Tibial artery (tissue), 4 donors: ENCODE data around the gene VEGFB.
"Not testable (repeated sequence)": the region's sequence is repeated elsewhere in the genome, so short reads cannot be mapped to it uniquely, and the experiment has no call there.

Source experiments
- DNase-seq, 2 donors: peaks; one replicate each; pipeline ENCODE4 v3.0.0-alpha.2; 2019
- H3K27ac ChIP-seq, 2 donors: fragments of 200-600 bp; sonication (generic) in 1 of 2; 1 replicate in 1 of 2; 2 replicates in 1 of 2; pipeline ENCODE4 v1.5.1; 2018 to 2019; ENCODE audit warnings: mild to moderate bottlenecking in 1 of 2
- H3K27me3 ChIP-seq, 2 donors: fragments of 200-600 bp; sonication (generic) in 1 of 2; one replicate each; pipeline versions ENCODE4 v1.5.1 to v1.6.0; 2016 to 2019
- H3K36me3 ChIP-seq, 3 donors: fragments of 200-600 bp; sonication (generic) in 2 of 3; one replicate each; pipeline ENCODE4 v1.5.1; 2016 to 2019; ENCODE audit warnings: mild to moderate bottlenecking in 2 of 3
- H3K4me1 ChIP-seq, 4 donors: fragments of 200-600 bp; sonication (generic) in 2 of 4; 1 replicate in 3 of 4; 2 replicates in 1 of 4; pipeline ENCODE4 v1.5.1; 2016 to 2019
- H3K4me3 ChIP-seq, 2 donors: fragments of 200-600 bp; sonication (generic) in 1 of 2; 1 replicate in 1 of 2; 2 replicates in 1 of 2; pipeline ENCODE4 v1.5.1; 2018 to 2019; ENCODE audit warnings: mild to moderate bottlenecking in 2 of 2
- H3K9me3 ChIP-seq, 3 donors: fragments of 200-600 bp; sonication (generic) in 1 of 3; one replicate each; pipeline ENCODE4 v1.5.1; 2016 to 2019
- intact Hi-C: fragments of 100-400 bp; cut with DNase I; formaldehyde crosslinking; loops from one replicate; pipeline ENCODE4 v1.15.0; 2023; ENCODE audit warnings: low total_unique reads
- TF ChIP-seq, protein P1 (sequence below), 2 experiments: fragments of 200-600 bp in 1 of 2; fragments of 450-650 bp in 1 of 2; IDR thresholded peaks; one replicate each; pipeline ENCODE4 v1.5.1; 2017 to 2019; ENCODE audit warnings: antibody characterized with exemption in 2 of 2, mild to moderate bottlenecking in 1 of 2, moderate library complexity in 1 of 2

Gene VEGFB

DNA sequence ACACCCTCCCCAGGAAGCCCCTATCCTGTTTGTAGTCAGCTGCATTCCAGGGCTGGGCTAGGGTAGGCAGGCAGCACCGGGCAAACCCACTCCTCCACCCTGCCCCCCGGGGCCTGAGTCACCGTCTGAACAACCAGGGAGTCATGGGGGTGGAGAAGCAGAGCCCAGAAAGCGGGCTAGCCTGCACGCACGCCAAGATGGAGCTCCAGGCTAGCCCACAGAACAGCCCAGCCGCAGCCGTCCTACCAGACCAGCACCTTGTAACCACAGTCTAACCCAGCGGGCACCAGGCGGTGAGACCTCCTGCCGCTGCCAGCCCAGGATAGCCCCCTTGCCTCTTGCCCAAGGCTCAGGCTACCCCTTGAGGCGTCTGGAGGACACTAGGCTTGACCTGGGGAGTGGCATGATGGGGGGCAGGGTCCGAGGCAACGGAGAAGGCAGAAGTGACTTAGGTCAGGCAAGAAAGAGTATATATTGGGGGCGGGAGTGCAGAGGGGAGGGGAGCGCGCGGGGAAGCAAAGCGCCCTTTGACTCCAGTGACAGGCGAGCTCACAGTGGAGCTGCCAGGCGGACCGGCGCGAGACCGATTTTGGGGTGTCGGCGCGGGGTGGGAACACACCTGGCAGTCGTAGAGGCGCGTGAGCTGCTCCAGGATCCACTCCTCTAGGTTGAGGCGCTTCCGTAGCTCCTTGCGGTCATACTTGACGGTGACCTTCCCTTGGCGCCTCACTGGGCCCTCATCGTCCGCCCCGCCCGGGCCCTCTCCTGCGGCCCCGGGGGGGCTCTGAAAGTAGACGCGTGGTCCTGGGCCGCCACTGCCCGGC lies 11.6 kb downstream of the VEGFB start:
- TF ChIP-seq, protein P1, sequence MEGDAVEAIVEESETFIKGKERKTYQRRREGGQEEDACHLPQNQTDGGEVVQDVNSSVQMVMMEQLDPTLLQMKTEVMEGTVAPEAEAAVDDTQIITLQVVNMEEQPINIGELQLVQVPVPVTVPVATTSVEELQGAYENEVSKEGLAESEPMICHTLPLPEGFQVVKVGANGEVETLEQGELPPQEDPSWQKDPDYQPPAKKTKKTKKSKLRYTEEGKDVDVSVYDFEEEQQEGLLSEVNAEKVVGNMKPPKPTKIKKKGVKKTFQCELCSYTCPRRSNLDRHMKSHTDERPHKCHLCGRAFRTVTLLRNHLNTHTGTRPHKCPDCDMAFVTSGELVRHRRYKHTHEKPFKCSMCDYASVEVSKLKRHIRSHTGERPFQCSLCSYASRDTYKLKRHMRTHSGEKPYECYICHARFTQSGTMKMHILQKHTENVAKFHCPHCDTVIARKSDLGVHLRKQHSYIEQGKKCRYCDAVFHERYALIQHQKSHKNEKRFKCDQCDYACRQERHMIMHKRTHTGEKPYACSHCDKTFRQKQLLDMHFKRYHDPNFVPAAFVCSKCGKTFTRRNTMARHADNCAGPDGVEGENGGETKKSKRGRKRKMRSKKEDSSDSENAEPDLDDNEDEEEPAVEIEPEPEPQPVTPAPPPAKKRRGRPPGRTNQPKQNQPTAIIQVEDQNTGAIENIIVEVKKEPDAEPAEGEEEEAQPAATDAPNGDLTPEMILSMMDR (IDR thresholded peaks at IDR 0.05) = no peak
- peak; percentile 81 to 93 for DNase-seq
- Histone ChIP-seq H3K27me3 (no peaks in the 10 kb centered on the region), H3K4me3 (peak overlapping the region; percentile 62 to 79), H3K36me3 (peaks cover 0 to 15% (median 0%) of the 10 kb centered on the region in 3 donors), H3K27ac (peak overlapping the region; percentile 87 to 89), H3K9me3 (no peaks in the 10 kb centered on the region), H3K4me1 (peaks cover 0 to 57% (median 44%) of the 10 kb centered on the region in 4 donors)
- intact Hi-C loops = no loop called here

DNA sequence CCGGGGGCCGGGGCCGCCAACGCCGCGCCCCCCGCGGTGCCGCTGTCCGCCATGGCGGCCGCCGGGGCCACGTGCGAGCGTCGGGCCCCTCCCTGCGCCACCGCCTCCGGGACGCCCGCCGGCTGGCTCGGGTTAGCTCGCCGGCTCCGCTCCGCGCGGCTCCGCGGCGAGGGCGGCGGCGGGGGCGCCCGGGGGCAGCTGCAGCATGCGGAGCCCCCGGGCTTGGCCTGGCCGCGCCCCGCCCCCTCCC lies 12.2 kb downstream of the VEGFB start:
- H3K27me3 ChIP-seq, intact Hi-C loops, DNase-seq, H3K9me3 ChIP-seq: not testable (repeated sequence)
- peak overlapping the region; percentile 87 to 89 for H3K27ac ChIP-seq
- peaks cover 0 to 60% (median 44%) of the 10 kb centered on the region in 4 donors for H3K4me1 ChIP-seq
- peak overlapping the region; percentile 62 to 79 for H3K4me3 ChIP-seq
- peaks cover 0 to 15% (median 0%) of the 10 kb centered on the region in 3 donors for H3K36me3 ChIP-seq

DNA sequence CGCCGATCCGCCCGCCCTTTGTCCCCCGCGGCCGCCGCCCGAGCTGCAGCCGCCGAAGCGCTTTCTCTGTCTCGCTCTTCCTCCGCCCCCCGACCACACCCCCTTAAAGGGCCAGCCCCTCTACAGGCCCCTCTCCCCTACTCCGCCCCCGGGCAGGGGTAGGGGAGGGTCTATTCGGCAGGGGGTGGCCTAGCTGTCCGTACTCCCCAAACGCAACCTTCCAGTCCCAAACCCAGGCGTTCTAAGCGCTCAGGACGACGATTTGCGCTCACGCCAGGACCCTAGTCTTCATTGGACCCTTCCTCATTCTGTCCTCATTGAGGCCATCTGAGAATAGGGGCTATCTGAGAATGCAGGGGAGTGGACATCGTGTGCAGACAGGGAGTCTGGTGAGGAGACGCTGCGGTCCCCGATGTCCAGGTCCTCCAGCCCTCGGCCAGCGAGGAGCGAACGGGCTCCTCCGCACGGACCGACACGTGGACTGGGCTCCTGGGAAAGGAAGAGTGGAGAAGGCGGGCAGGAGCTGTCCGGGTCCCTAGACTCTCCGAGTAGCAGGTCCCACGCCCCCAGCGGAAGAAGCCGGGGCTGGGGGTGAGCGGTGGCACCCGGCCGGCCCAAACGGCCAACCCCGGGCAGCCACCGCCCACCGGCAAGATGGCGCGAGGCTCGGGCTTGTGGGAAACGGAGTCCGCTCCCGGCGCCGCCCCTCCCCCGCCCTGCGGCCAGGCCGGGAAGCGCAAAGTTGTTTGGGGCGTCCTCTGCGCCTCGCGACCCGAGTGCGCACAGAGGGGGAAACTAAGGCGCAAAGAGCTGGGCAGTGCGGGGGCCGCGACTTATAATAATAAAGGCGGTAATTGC lies 12.7 kb downstream of the VEGFB start, which contains the start of gene PPP1R14B:
PPP1R14B (minus strand) TSS at position 73 of the 858 bp plus-strand sequence. CDS start 270 bp downstream, outside the sequence.
- H3K4me1 ChIP-seq = peaks cover 0 to 61% (median 47%) of the 10 kb centered on the region in 4 donors
- peak within 1 kb of the TSS; percentile 62 to 79 for H3K4me3 ChIP-seq
- DNase-seq = peak; percentile 89 to 95
- H3K27me3 ChIP-seq = no peaks in the 10 kb centered on the region
- peak within 1 kb of the TSS; percentile 87 to 89 for H3K27ac ChIP-seq
- no peaks in the 10 kb centered on the region for H3K9me3 ChIP-seq
- TF ChIP-seq, protein P1 (IDR thresholded peaks at IDR 0.05) = peak in 1 of 2 experiments; percentile 4
- H3K36me3 ChIP-seq = peaks cover 0 to 15% (median 0%) of the 10 kb centered on the region in 3 donors
- intact Hi-C loops = no loop called here

DNA sequence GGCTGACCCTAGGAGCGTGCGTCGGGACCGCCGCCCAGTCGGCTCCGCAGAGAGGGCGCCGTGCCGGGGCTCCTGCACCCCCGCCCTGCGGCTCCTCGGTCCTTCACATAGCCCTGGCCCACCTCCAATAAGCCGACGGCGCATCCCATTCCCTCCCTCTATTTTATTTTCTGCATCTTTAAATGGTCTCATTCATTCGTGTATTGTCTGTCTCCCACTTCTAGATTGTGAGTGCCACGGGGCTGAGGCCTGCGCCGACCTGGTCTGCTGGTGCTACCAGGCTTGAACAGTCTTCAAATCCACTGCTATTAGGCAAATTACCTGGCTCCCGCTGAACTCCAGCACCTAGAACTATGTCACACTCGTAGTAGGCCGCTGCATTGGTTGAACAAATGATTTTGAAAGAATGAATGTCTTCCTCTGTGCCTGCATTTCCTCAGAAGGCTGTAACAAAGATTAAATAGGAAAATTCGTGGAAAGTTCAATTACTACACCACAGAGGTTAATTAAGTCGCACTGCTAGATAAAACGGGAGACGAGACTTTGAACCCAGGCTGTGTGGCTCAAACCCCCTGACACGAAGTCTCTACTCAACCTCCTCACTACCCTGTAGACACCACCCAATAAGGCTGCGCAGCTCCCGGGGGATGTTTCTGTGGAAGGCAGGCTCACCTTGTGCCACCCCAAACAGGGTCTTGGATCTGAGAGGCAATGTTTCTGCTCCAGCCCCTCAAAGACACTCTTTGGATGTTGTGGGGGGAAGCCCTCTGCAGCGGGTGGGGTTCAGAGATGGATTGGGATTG lies 13.5 kb downstream of the VEGFB start:
- peak overlapping the region; percentile 62 to 79 for H3K4me3 ChIP-seq
- intact Hi-C loops = no loop called here
- DNase-seq = no peak
- H3K27ac ChIP-seq = peak overlapping the region; percentile 87
- H3K9me3 ChIP-seq = no peaks in the 10 kb centered on the region
- no peaks in the 10 kb centered on the region for H3K27me3 ChIP-seq
- H3K4me1 ChIP-seq = peaks cover 0 to 61% (median 48%) of the 10 kb centered on the region in 4 donors
- peaks cover 0 to 14% (median 0%) of the 10 kb centered on the region in 3 donors for H3K36me3 ChIP-seq
- TF ChIP-seq, protein P1 (IDR thresholded peaks at IDR 0.05) = no peak

DNA sequence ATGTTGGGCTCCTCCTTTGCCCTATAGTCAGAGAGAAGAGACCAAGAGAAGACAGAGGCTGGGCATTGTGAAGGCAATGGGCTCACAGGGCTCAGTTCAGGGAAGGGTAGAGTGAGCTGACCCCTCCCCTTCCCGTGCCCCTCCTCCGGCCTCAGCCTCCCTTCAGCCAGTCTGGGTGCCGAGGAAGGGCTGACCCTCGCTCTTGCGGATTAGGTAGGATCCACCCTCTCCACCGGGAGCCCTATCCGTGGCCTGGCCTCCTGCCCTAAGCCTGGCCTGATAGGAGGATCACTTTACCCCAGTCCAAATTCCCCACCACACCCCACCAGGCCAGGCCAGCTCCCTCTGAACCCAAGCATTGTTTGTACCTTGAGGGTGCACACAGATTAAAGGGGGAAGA lies 14.2 kb downstream of the VEGFB start:
- intact Hi-C loops = no loop called here
- TF ChIP-seq, protein P1 (IDR thresholded peaks at IDR 0.05) = no peak
- Histone ChIP-seq H3K9me3 (no peaks in the 10 kb centered on the region), H3K4me3 (no peak overlapping the region), H3K27ac (no peak overlapping the region), H3K36me3 (peaks cover 0 to 7% (median 0%) of the 10 kb centered on the region in 3 donors), H3K27me3 (no peaks in the 10 kb centered on the region), H3K4me1 (peaks cover 0 to 61% (median 51%) of the 10 kb centered on the region in 4 donors)
- no peak for DNase-seq
